GM06990 (cell line): ENCODE results near the gene BCL11B.

Source experiments
- DNase-seq: peaks from one replicate; pipeline ENCODE4 v3.0.0-alpha.2; 2011; ENCODE audit not compliant: insufficient read length; ENCODE audit errors: extremely low read depth
- H3K27me3 ChIP-seq: replicated peaks from 2 replicates; pipeline ENCODE4 v1.6.0; 2011; ENCODE audit warnings: low read length; ENCODE audit not compliant: control insufficient read depth, insufficient read depth
- H3K36me3 ChIP-seq: 2 replicates; pipeline ENCODE4 v1.5.1; 2011; ENCODE audit warnings: low read length; ENCODE audit not compliant: control insufficient read depth, insufficient read depth
- H3K4me3 ChIP-seq: replicated peaks from 2 replicates; pipeline ENCODE4 v1.5.1; 2011; ENCODE audit warnings: low read depth, mild to moderate bottlenecking, control low read depth, low read length
- CTCF ChIP-seq: IDR thresholded peaks from 2 replicates; pipeline ENCODE4 v1.5.1; 2011; ENCODE audit warnings: low read length, control low read depth, mild to moderate bottlenecking, inconsistent platforms; ENCODE audit not compliant: insufficient read depth, poor library complexity, severe bottlenecking

Gene BCL11B

GRCh38 chr14:99267837-99268781 is 3.9 kb downstream of the BCL11B start:
- TF ChIP-seq CTCF, result no peak
- H3K27me3 ChIP-seq, result peaks cover 4% of the 10 kb centered on the region
- H3K36me3 ChIP-seq, result no peaks in the 10 kb centered on the region
- no peak for DNase-seq
- no peak overlapping the region for H3K4me3 ChIP-seq

- H3K36me3 ChIP-seq, result no peaks in the 10 kb centered on the region
- no peak for TF ChIP-seq CTCF
- no peak overlapping the region for H3K4me3 ChIP-seq
- H3K27me3 ChIP-seq, result peaks cover 6% of the 10 kb centered on the region
- no peak for DNase-seq
Observed at GRCh38 chr14:99267381-99267780, 4.6 kb downstream of the BCL11B start.

GRCh38 chr14:99266181-99267178 is 5.5 kb downstream of the BCL11B start:
- no peak overlapping the region for H3K4me3 ChIP-seq

GRCh38 chr14:99265571-99265970 is 6.4 kb downstream of the BCL11B start:
- peaks cover 6% of the 10 kb centered on the region for H3K27me3 ChIP-seq

More at GRCh38 chr14:99266181-99267178, 5.5 kb downstream of the BCL11B start:
- DNase-seq, result peak; percentile 69
- Histone ChIP-seq H3K36me3 (no peaks in the 10 kb centered on the region), H3K27me3 (peaks cover 6% of the 10 kb centered on the region)
- TF ChIP-seq CTCF, result peak; percentile 99

More at GRCh38 chr14:99265571-99265970, 6.4 kb downstream of the BCL11B start:
- TF ChIP-seq CTCF, result no peak
- Histone ChIP-seq H3K36me3 (no peaks in the 10 kb centered on the region), H3K4me3 (no peak overlapping the region)
- no peak for DNase-seq
